ENCODE results near the gene ZBTB42.

ZBTB42 gene

GRCh38 chr14:104766863-104767633 is 33.9 kb upstream of the ZBTB42 start:
- Histone ChIP-seq H3K4me1 (ENCODE audit: control insufficient read depth, insufficient read depth, low read length) (peaks cover 4% of the 10 kb centered on the region; the same call in 1 of the 2 replicates), H3K27ac (ENCODE audit: extremely low read depth, low read depth, low read length) (no peak overlapping the region), H3K36me3 (ENCODE audit: control insufficient read depth in 2 of 2, insufficient read depth in 1 of 2, low read length in 2 of 2) (peaks cover 2 to 29% of the 10 kb centered on the region in 2 experiments; a peak in 2 of 3 replicates), H3K9me3 (ENCODE audit: control insufficient read depth, insufficient read depth, low read depth, low read length) (no peaks in the 10 kb centered on the region), H3K4me3 (ENCODE audit: low read depth, low read length) (no peak overlapping the region)
- ChIA-PET POLR2A (no interaction called here), CTCF (interaction anchor here (0.6 to 3.2 kb wide), 6 partner anchors 13 to 103 kb away, joined by 3 to 17 read pairs (median 10); no protein-coding TSS in a partner anchor)
- TF ChIP-seq ZNF174 (tag by site-specific recombination; IDR thresholded peaks at IDR 0.05), result no peak
- no peak for TF ChIP-seq GLIS1 (tag by site-specific recombination; IDR thresholded peaks at IDR 0.05)
- no peak for TF ChIP-seq ZNF214 (tag by site-specific recombination; IDR thresholded peaks at IDR 0.05; ENCODE audit: borderline replicate concordance)
- no peak for TF ChIP-seq PRDM2 (tag by site-specific recombination; IDR thresholded peaks at IDR 0.05; ENCODE audit: borderline replicate concordance)
- no peak for TF ChIP-seq ZNF585B (tag by site-specific recombination; IDR thresholded peaks at IDR 0.05)
- no peak for TF ChIP-seq SP7 (tag by site-specific recombination; IDR thresholded peaks at IDR 0.05)
- no peak for TF ChIP-seq GFI1B (tag by site-specific recombination; IDR thresholded peaks at IDR 0.05)
- no peak for TF ChIP-seq ZNF391 (tag by site-specific recombination; IDR thresholded peaks at IDR 0.05; ENCODE audit: borderline replicate concordance, low read depth)
- no peak for TF ChIP-seq ZNF341 (tag by site-specific recombination; IDR thresholded peaks at IDR 0.05; ENCODE audit: low read depth)
- TF ChIP-seq, protein P1, sequence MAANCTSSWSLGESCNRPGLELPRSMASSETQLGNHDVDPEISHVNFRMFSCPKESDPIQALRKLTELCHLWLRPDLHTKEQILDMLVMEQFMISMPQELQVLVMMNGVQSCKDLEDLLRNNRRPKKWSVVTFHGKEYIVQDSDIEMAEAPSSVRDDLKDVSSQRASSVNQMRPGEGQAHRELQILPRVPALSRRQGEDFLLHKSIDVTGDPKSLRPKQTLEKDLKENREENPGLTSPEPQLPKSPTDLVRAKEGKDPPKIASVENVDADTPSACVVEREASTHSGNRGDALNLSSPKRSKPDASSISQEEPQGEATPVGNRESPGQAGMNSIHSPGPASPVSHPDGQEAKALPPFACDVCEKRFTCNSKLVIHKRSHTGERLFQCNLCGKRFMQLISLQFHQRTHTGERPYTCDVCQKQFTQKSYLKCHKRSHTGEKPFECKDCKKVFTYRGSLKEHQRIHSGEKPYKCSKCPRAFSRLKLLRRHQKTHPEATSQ (tag by site-specific recombination; IDR thresholded peaks at IDR 0.05), result no peak
- TF ChIP-seq ZBTB26 (tag by site-specific recombination; optimal IDR thresholded peaks at IDR 0.05), result no peak
- no peak for TF ChIP-seq ZNF184 (tag by site-specific recombination; IDR thresholded peaks at IDR 0.05)
- no peak for TF ChIP-seq ZNF791 (tag by site-specific recombination; IDR thresholded peaks at IDR 0.05)
- TF ChIP-seq, protein P2, sequence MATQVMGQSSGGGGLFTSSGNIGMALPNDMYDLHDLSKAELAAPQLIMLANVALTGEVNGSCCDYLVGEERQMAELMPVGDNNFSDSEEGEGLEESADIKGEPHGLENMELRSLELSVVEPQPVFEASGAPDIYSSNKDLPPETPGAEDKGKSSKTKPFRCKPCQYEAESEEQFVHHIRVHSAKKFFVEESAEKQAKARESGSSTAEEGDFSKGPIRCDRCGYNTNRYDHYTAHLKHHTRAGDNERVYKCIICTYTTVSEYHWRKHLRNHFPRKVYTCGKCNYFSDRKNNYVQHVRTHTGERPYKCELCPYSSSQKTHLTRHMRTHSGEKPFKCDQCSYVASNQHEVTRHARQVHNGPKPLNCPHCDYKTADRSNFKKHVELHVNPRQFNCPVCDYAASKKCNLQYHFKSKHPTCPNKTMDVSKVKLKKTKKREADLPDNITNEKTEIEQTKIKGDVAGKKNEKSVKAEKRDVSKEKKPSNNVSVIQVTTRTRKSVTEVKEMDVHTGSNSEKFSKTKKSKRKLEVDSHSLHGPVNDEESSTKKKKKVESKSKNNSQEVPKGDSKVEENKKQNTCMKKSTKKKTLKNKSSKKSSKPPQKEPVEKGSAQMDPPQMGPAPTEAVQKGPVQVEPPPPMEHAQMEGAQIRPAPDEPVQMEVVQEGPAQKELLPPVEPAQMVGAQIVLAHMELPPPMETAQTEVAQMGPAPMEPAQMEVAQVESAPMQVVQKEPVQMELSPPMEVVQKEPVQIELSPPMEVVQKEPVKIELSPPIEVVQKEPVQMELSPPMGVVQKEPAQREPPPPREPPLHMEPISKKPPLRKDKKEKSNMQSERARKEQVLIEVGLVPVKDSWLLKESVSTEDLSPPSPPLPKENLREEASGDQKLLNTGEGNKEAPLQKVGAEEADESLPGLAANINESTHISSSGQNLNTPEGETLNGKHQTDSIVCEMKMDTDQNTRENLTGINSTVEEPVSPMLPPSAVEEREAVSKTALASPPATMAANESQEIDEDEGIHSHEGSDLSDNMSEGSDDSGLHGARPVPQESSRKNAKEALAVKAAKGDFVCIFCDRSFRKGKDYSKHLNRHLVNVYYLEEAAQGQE (tag by site-specific recombination; IDR thresholded peaks at IDR 0.05), result no peak
- no peak for TF ChIP-seq ELK4 (IDR thresholded peaks at IDR 0.05; ENCODE audit: borderline replicate concordance, low read depth, low read length)
- TF ChIP-seq ZSCAN23 (tag by site-specific recombination; IDR thresholded peaks at IDR 0.05), result no peak

Data from HEK293 (cell line).